Measurements from ENCODE around the gene NDUFAF2.

The NDUFAF2 gene

DNA sequence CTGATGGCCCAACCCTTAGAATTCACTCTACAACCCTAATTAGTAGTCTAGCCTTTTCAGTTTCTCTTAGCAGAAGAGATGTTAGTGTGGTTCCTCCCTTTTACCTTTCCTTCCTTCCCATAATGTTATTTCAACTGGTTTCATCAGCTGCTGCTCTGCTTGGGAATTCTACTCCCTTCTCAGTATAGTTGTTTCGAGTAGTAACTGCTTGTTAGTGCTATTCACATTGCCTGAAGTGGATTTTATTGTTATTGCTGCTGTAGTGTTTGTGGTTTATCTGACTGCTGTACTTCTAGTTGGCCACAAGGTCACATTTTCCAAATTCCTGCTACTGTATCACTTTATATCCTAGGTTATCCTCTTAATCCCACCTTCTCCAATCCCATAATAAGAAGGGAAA, 187.6 kb downstream of the NDUFAF2 start:
- no peak for DNase-seq

DNA sequence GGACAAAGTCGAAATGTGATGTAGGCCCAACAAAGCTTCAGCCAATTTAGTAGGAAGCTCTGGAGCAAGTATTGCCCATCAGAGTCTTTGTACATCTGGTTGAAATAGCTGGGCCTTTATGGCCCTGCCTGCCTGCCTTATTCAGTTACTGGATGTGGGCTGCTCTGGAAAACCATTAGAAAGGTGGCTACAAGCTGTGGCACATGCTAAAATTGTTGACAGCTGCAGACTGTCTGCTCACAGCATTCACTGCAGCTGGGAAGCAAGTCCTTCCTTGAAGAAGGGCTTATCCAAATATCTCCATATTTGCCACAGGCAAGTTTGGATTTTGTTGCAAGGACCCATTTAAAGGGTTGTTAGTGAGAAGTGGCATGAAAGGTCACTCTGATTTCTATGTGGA, 192.8 kb downstream of the NDUFAF2 start:
- no peak for DNase-seq

DNA sequence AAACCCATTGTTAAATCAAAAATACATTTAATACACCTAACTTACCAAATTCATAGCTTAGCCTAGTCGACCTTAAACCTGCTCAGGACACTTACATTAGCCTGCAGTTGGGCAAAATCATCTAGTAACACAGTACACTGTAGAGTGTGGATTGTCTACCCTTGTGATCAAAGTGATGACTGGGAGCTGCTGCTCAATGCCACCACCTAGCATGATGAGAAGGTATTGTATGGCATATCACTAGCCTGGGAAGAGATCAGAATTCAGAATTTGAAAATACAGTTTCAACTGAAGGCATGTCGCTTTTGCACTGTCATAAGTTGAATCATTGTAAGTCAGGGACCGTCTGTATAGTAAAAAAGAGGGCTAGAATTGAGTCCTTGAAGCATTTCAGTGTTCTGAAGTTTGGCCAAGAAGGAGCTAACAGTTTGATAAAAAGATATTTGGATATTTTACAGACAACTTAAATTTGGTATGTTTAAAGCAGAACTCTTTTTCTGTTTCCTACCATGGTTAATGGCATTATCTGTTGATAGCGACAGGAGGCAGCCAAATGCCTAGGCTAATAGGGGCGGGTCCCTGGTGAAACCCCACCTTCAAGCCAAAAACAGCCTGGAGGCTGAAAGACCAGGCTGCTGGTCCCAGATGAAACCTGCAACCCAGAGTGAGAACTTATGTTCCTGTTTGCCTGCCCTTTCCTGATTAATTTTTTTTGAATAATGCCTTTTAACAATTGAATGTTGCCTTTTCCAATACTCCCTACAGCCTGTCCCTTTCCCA, 194.3 kb downstream of the NDUFAF2 start:
- DNase-seq, result peak; percentile 15 to 51

DNA sequence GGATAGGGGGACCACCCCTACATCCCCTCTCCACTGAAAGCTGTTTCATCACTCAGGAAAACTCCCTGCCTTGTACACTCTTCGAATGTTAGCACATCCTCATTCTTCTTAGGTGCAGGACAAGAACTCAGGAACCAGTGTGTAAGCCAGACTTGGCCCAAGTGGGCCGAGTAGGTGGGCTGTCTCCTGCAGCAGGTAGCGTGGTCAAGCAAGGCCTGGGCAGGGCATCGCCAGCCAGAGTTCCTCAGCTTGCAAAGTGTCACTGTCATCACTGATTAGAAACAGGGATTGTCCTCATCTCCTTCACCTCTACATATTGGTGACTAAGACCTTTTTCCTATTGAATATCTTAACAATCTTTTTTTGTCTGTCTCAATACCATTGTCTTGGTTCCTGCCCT, 194.9 kb downstream of the NDUFAF2 start:
- no peak for DNase-seq

DNA sequence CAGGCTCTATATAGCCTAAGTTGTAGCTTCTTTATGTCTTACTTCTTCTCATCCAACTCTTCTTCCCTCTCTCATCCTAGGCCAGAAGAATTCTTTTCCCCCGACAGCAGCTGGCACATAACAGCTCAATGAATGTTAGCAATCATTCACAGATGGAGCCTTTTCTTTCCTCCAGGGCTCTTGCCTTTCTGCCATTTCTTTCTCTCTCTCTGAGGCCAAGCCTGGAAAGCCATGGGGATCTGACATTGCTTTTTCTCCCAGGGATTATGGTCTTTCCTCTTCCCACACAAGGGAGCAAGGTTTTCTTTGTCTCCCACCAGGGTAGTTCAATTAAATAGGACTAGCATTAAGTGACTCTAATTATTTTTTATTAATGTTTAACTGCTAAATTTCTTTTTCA, 196.8 kb downstream of the NDUFAF2 start:
- no peak for DNase-seq

DNA sequence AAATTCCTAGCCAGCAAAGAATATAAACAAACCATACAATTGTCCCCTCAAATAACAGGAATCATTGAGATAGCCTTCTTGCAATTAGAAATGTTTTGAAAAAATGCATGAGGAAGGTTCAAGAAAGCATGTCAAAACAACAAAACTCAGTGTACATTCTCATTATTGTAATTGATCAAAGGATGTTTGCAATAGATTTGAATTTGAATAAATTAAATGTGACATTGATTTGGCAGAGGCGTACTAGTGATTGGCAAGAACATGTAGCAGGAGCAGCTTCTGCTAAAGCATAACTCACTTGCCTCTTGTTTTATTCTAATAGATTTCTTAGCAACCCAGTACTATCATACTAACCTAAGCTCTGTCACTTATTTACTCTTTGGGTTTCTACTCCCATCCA, 197.4 kb downstream of the NDUFAF2 start:
- no peak for DNase-seq

DNA sequence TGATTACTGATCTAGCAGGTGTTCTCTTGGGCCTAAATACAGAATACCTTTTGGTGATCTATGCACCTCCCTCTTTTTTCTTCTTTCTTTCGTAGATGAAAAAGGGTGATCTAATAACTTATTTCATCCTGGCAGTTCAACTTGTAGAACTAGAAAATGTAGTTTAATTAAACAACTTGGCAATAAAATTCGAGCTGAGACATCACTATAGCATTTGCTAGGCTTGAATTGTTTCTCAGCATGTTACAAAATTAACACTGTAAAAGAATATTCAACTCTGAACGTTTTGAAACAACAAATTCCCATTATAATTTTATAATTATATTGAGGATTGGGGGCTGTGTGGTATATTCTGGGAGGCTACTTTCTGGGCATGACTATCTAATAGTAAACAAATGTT, 197.8 kb downstream of the NDUFAF2 start:
- no peak for DNase-seq

DNA sequence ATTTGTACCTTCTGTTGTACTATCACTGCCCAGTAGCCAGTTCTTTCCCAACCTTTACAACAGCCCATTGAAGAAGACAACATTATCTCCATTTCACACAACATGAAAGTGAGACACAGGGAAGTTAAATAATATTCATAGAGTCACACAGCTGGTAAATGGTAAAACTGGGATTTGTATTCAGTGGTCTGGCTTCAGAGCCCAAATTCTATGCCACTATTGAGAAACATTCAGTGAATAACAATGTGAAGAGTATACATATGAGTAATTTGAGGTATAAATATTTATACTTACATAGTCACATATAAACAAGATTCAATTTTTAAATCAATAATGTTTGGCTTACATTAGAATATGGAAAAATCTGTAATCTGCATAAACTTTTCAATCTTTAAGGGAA, 203.5 kb downstream of the NDUFAF2 start:
- DNase-seq, result no peak

DNA sequence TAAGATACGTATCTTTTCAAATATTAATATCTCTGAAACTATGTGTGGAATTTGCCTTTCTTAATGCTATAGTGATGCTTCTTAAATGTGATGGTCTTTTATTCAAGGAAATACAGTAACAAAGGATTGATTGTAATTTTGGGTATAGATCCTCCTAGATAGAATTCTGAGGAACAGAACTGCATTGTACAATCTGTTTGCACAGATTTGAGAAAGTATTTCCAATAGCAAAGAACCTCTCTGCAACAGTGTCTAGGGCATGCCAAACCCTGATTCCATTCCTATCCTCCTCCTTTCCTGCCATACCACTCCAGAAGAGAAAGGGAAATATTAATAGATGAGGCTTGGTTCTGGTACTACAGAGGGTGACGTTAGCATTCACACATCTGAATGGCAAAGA, 206.9 kb downstream of the NDUFAF2 start:
- DNase-seq, result no peak

DNA sequence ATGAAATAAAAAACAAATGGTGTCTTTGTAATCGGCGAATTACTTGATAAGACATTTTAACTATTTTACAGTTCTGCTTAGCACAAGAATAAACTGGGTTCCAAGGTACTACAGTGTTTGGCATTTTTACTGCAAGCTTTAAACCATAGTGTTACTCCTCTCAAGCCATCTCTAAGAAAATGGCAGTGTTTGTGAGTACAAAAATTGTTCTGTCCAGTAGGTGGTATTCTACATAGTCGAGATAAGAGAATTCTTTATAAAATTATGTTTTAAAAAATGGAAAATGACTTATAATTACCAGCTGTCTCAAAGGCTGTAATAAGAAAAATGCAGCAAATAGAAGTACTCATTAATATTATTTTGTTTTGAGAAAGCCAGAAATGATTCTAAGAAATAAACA, 214.1 kb downstream of the NDUFAF2 start:
- DNase-seq, result no peak

DNA sequence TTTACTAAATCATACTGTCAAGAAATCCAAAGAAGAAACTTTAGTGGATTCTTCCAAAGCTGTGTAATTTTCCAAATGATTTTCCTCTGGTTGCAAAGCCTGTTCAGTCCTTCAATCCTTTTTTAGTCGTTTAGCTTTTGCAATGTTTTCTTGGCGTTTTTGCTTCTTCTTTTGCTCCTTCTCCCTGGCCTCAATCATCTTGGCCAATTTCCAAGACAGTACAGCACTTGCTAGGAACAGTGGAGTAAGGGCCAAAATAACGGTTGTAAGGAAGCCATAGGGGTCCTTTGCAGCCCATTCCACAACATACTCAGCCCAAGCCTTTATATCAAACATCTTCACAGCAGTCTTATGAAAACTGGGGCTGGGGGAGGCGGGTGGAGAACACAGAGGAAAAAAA, 214.8 kb downstream of the NDUFAF2 start:
- peak; percentile 56 to 60 for DNase-seq

DNA sequence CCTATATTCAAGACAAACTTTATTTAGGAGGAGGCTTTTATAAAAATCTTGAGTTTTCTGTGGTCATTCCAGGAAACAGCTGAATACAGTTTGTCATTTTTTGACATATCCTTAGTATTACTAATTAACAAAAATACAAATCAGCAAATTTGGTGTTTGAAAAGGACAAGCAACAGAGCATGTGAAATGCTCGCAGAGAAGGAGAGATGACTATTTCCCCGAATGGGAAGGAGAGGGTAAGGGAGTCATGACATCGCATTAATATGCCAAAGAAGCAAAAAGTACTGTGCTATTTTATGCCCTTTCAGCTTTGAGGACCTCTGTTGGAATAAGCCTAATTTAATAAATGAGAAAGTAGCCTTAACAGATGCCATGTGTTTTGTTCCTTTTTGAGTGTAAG, 215.5 kb downstream of the NDUFAF2 start:
- DNase-seq, result no peak

DNA sequence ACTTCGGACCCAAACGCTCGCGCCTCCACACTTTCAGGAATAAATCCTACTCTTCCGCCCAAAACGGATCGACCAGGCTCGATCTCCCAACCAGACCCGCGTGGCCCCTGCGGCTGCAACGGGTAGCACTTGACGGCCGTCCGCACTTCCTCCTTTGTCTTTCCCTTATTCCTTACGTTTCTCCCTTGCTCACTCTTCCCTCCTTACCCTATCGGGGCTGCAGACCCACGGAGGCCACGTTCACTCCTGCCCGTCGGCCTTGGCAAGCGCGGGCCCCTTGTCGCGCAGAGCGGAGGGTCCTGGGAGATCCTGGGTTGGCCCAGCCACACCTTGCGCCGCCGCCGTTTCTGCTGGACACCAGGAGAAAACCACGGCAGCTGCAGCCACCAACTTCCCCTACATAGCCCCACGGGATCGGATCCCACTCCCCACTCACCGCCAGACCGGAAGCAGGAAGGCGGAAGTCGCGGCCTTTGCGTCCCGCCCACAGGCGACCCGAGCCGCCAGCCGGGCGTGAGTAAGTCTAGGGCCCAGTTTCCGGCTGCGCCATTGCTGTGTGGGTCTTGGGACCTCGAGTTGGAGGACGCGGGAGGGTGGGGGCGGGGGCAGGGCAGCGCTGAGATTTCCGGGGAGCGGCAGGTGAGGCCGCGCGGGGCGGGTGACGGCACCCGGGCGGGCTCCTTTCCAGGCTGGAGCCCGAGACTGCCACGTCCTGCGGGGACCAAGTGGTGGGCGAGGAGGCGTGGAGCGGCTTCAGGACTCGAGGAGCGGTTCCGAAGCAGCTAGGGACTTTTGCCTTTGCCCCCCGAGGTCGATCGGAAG, 217.2 kb downstream of the NDUFAF2 start, which contains the start of gene SMIM15:
Gene SMIM15, minus strand, starts transcription at position 459 of the 822 bp plus-strand sequence. CDS start 2,297 bp downstream, outside the sequence.
- DNase-seq, result peak; percentile 70 to 79

DNA sequence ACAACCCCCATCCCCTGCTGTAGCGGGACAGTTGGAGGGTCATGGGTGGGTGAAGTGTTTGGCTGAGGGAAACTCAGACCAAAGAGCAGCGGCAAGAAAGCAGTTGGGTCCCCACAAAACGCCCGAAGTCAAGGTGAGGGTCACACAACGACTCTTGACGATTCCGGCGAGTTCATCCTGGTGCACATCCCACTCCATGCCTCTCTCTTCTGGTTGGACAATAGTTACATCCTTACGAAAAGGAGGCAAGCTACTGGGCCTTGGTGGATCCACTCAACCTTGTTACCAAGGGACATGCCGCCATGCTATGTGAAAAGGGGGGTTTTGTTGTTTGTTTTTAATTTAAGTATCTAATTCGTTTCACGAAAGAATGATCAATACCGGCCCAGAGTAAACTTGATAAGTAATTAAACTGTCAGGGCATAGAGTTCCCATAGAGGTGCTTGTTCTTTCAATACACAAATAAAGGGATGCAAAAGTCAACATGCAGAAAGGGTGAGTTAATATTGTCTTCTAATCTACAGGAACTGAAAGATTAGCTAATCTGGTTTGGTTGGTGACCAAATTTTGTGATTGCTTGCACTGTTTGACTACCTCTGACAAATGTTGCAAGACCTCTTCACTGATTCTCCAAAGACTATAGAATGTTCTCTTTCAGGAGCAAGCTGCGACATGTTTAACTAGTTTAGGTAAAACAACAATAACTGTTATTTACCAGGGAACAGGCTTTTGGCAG, 218.0 kb downstream of the NDUFAF2 start:
- no peak for DNase-seq

DNA sequence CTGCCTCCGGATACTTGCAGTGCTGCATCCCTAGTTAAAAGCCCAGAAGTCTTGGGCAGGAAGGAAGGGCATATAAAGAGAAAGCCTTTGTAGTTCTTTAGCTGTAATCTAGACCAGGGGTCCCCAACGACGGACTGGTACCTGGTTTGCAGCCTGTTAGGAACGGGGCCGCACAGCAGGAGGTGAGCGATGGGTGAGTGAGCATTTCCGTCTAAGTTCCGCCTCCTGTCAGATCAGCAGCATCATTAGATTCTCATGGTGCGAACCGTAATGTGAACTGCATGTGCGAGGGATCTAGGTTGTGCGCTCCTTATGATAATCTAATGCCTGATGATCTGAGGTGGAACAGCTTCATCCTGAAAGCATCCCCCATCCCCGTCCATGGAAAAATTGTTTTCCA, 218.9 kb downstream of the NDUFAF2 start:
- DNase-seq, result no peak

DNA sequence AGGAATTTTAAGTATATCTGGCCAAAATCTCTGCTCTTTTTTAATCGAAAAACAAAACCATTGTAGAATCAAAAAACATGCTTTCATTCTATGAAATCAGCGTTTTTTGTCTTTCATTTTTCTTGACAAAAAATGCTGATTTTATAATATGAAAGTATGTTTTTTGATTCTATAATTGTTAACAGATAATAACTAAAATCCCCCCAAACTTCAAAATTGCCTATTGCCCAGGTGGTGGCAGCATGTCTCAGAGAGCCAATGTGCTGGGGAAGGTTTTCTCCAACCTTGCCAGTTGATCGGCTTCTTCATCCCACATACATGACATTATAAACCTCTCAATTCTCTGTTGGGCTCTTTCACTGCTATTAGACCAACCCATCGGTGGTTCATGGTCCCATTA, 222.4 kb downstream of the NDUFAF2 start:
- peak; percentile 34 to 48 for DNase-seq

DNA sequence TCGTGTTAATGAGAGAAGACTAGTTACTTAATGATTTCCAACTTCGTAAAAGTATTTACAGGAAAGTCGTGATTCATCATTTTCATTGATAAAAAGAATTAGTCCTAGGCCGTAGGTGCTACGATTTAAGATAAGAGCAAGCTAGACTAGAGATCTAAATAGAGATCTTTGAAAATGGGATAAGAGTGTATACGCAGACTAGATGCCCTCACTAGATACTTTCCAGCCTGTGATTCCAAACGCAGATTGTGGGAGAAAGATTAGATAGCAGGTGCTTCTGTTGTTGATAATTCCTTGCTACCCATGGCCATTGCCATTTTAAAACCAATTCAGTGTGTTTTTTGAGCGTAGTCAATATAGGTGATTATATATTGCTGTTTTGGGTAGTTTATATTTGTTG, 223.9 kb downstream of the NDUFAF2 start:
- DNase-seq, result no peak

DNA sequence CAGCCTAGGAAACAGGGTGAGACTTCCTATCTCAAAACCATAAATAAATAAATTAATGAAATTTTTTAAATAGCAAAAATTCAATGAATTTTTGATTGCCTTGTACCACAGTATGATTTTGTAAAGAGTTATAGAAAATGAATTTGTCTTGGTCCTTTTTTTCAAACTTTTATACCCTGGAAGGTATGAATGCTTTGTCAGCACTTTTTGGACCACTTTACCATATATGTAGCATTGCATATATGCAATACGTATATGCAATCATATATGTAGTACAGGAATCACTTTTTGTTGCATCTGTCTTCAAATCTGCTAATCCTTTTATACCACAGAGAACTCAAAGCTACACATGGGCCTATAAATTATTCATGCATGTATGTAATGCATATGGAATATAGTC, 226.5 kb downstream of the NDUFAF2 start:
- no peak for DNase-seq

DNA sequence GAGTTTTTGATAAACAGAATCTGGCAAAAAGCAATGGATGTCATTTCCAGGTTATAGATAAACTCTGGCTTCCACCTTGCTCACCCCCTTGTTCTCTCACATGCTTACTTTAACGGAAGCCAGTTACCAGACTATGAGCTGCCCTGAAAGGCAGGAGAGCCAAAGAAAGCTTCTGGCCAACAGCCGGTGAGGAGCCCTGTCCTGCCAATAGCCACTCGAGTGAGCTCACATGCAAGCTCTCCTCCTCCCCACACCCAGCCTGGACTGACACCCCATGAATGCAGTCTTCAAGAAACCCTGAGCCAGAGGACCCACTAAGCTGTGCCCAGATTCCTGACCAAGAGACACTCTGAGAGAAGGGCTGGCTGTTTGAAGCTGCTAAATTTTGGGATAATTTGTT, 231.6 kb downstream of the NDUFAF2 start:
- no peak for DNase-seq

DNA sequence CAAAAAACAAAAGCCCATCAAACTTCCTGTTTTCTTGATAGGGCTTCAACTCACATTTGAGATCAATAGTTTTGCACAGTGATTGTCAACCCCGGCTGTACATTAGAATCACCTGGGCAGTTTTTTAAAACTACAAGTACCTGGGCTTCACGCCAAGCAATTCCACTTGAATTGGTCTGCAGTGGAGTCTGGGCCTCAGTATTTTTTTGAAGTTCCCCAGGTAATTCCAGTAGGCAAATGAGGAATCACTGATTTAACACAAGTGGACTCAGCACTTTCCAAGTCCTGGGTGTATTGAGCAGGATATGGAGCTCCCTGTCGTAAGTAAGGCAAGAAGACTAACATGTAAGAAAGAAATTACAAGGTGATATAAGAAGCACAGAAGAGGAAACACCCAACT, 232.1 kb downstream of the NDUFAF2 start:
- no peak for DNase-seq

DNA sequence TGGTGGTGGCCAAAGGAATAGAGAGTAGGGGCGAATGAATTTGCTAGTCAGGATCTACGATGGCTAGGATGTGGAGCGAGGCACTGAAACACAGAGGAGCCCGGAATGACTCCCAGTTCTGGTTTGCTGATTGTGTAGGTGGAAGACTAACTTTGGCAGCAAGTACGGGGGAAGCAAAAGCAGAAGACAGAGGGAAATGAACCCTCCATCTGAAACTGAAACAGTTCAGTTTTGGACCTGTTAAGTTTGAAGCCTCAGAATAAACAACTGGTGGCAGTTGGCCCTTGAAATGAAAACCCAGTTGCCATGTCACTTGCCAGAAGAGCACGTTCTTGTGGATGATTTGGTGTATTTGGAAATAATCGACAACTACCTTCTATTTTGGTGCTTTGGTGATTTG, 232.7 kb downstream of the NDUFAF2 start:
- DNase-seq, result no peak

DNA sequence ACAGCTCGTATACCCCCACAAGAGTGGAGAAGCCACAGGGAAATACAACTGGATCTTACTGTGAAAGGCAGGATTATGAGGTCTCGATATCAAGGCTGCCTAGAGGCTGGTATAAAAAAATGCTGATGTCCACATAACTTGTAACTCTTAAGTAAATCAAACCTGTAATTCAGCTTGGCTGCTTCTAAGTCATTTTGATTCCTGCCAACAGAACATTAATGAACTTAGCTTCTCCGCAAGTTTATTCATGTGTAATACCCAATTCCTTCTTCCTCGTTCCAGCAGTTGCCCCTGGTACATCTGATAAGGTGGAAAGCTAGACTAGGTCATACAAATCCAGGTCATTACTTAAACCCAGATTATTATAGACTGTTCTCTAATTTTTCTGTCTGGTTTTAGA, 233.7 kb downstream of the NDUFAF2 start:
- DNase-seq, result no peak

DNA sequence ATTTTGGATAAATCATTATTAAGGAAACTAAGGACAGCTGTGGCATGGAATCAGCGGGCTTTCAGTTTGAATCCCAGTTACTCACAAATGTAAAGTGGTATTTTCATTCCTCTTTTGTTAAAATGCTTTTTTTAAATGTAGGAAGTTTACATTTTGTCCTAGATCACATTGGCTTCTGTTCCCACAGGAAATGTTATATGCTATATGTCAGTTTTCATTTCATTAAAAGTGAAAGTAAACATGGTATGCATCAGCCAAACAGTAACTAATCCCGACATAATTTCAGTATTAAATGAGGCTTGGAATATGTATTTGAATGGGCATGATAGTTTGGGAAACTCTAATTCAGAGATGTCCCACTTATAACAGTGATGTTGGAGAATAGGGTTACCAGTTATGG, 235.9 kb downstream of the NDUFAF2 start:
- no peak for DNase-seq

DNA sequence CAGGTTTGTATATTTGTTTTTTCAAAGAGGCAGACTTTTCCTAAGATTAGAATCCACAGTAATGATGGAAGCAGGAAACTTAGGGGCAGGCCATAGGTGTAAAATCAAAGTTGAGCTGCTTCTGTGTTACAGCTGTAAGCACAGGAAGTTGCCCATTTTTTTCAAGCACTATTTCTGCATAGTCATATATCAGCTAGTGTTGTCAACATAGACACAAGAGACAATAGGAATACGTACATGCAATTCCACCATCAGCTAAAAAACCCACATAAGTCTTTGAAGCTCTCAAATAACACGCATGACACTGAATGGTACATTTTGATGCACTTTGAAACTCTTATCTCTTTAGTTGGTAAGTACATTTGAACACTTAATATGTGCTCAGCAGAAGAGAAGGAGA, 237.4 kb downstream of the NDUFAF2 start:
- no peak for DNase-seq
